Activated naive CD4-positive, alpha-beta T cell treated with anti-CD3 and anti-CD28 coated beads, Interleukin-2, amount 50 U/mL, for 16 hours (primary cell): Measurements from ENCODE around the gene ADARB1.

Experiments used
- DNase-seq: peaks from one replicate; pipeline ENCODE4 v3.0.0-alpha.2; 2020

The ADARB1 gene

DNA sequence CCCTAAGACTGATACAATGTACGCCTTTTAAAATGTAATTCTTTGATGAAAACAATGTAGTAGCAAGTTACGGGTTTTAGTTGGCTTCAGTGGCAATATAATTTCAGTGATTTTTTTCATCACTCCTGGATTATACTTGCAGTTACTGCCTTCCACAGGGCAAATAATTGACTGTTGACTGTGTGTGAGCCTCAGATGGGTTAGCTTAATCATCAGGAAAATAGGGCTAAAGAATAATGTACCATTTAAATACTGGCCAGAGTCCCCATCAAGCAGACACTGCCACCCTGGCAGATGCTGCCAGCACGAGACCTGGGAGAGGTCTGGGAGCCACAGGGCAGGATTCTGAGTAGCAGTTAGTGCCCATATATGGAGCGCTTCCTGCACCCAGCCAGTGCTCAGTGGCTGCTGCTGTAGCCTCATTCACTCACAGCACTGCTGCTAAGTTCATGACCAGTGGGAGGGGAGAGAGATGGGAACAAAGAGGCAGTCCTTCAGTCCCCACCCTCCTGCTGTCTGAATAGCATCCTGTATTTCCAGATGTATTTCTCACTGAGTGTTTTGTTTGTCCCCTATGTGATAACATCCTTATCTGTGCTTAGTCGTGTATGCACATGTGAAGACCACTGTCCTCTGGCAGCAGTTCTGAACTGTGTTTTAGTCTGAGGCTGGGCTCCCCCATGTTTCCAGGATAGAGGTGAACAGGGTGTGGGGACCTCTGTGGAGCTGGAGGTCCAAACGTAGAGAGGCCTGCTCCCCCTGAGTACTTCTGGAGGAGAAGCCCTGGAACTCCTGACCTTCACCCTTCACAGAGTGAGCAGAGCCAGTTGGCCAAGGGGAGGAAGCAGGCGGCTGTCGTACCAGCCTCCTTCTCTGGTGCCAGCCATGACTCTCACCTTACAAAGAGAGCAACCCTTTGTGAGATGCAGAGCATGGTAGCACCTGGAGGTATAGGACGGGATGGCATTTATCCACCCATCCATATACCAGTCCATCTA lies 80.4 kb downstream of the ADARB1 start:
- peak; percentile 25 for DNase-seq

- DNase-seq: no peak
These were observed 81.5 kb downstream of the ADARB1 start for GRCh38 chr21:45155910-45156309.

- DNase-seq: no peak
These were observed 82.1 kb downstream of the ADARB1 start for GRCh38 chr21:45156459-45156858.

DNA sequence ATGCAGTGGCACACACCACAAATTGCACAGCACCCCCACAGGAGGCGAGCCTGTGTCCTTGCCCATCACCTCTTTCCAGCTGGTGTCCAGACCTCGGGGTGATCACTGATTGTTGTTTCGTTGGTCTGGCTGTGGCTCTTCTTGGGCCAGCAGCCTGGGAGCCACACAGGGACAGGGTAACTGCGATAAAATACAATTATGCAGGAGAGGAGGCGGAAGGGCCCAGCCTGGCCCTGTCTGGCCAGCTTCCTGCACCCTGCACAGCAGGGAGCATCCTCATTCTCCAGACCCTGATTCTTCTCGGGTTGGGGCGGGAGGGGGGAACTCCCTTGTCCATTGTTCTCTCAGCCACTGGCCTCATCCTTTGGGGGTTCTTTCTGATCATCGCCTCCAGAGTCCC lies 83.6 kb downstream of the ADARB1 start:
- DNase-seq: no peak

DNA sequence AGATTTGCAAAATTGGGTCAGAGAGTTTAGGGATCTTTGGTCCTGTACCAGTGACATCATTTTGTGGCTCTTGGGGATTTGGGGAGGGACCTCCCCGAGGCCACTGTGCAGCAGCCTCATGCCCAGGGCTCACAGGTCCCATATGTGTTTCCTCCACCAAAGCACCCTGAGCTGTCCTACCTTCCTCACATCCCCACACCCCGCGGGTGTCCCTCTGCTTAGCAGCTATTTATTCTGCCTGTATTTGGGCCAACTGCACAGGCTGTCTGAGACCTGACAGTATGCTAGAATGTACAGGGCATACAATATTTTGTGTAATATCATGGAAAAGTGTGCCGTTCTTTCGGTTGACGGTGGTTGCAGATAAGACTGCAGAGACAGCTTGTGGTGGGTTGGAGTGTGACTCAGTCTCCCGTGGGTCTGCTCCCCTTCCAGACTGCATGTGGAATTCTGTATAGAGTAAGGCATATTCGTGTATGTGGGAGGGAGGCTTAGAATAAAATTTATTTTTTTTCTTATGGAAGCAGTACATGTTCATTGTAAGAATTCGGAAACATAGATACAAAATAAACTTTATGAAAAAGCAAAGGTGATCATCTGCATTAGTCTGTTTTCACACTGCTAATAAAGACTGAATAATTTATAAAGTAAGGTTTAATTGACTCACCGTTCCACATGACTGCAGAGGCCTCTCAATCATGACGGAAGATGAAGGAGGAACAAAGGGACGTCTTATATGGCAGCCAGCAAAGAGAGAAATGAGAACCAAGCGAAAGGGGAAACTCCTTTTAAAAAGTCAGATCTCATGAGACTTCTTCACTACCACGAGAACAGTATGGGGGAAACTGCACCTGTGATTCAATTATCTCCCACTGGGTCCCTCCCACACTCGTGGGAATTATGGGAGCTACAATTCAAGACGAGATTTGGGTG lies 84.4 kb downstream of the ADARB1 start:
- no peak for DNase-seq

DNA sequence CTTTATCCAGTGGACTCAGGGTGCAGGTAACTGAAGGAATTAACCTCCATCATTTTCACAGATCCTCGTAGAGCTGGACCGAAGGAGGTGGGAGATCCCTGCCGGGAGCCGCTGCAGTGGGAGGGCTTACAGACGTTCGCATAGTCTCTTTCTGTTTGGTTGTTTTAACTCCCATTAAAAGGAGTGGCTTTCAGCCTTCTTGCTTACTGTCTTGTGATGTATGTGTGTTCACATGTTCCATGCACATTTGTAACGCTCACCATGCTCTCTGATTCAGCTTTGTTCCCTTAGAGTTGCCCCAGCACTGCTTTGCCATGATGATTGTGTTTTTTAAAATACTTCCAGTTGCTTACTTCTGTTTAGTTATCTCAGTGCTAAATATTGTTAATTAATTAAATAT lies 85.8 kb downstream of the ADARB1 start:
- DNase-seq: no peak

DNA sequence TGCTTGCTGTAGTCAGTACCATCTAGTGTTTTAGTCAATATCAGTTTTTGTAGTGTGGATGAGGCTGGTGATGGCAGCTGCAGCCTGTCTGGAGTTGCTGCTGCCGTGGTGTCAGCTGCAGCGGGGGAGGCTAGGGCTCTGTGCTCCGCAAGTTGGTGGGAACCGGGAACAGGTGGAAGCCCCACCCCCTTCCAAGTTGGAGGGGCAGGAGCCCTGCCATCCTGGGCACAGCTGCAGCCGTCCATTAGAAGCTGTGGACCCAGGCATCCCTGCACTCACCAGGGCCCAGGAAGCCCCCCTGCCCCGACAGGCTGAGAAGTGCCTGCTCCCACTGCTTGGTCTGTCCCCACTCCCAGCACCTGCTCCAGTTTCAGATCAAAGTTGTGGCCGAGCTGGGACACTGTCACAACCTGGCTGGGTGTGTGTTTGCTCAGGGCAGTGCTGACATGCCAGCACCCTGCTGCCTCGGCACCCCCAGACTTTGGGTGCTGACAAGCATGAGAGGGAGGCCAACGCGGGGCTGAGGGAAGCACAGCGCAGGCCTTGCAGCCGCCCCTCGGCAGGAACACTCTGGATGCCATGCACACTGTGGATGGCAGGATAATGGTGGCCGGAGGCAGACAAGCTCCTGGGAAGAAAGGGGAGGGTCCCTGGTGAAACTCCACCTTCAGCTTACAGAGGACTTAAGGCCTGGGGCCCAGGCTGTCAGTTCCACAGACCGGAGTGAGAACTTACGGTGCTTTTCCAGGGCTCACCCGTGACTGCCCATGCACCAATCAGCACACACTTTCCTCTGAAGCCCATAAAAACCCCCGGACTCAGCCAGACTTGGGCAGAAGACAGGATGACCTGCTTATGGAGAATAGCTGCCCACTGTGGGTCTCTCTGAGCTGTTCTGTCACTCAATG lies 86.9 kb downstream of the ADARB1 start:
- no peak for DNase-seq

DNA sequence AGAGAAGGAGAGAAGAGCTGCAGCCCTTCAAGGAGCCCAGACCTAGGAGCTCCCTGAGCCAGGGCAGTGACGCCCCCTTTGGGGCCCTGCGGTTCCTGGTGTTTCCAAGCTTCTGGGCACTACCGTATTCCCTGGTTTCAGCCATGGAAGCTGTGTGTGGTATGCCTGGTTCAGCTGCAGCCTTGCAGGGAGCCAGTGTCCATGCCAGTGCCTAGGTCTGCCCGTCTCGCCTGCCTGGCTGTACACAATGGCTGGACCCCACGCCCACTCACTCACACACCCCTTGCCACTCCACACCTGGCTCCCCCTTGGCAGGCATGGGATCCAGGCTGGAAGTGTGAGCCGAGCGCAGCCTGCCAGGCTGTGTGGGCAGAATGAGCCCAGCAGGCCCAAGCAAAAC lies 87.7 kb downstream of the ADARB1 start:
- DNase-seq: no peak

DNA sequence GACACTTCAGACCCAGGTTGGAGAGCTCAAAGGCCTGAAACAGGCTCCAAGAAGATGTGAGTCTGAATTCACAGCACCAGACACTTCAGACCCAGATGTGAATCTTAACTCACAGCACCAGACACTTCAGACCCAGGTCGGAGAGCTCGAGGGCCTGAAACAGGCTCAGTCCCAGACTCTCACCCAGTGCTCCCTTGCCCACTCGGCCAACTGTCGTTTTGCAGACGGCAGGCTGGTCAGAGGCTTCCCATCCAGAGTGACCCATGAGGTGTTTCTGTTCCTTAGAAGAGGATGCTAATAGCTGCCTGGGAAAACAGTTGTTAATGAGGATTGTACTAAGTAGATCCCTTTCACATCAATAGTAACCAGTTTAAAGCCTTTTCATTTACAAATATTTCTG lies 88.4 kb downstream of the ADARB1 start:
- no peak for DNase-seq

- DNase-seq: no peak
These were observed 89.2 kb downstream of the ADARB1 start for GRCh38 chr21:45163413-45164123.

DNA sequence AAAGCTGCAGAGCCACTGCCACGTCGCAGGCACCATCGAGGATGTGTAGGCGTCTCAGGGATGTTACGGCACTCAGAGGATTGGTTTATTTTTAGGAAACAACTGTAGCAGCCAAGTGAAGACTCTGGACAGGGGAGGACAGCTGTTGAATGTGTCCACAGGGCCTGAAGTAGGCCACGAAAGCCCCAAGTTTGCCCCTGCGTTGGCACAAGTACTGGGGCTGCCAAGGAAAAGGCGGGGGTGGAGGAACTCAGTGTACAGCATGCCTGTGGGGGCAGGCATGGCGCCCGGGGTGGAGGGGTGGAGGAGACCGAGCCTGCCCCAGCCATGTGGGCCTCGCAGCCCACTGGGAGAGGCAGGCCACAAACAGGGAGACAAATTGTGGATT lies 89.7 kb downstream of the ADARB1 start:
- no peak for DNase-seq

DNA sequence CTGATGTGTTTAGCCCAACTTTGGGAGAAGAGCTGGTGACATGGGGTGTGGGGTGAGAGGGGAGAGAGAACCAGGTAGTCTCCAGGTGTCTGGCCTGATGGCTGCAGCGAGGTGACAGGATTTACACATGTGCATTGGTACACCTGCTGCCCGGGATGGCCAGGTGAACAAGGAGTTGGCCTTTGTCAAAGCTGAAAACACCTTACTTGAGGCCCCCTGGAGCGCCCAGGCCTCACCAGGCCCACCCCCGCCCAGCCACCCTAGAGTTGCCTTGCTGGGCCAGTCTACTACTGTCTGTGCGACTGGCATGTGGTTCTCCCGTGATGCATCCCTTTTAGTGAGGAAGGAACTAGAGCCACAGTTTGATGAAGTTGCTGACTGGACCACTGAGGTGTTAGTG lies 90.5 kb downstream of the ADARB1 start:
- no peak for DNase-seq

DNA sequence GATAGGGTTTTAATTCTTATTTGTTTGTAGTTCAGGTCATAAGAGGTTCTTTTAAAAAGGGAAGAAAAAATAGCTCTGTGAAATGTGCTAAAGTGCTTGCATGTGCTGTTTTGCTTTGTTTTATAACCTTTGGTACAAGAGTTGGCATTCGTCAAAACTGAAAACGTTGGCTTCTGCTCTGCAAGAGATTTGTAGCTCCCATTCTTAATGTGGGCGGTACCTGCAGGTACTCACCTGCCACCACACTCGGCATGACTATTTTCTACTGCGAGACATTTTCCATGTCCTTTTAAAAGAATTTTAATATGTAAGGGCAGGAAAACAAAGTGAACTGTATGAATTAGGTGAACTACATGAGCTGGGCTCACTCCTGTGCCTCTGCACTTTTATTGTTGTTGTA lies 92.6 kb downstream of the ADARB1 start:
- no peak for DNase-seq

- no peak for DNase-seq
These were observed 93.4 kb downstream of the ADARB1 start for GRCh38 chr21:45167796-45168222.

- DNase-seq: no peak
These were observed 94.1 kb downstream of the ADARB1 start for GRCh38 chr21:45168522-45168921.

- DNase-seq: no peak
These were observed 94.6 kb downstream of the ADARB1 start for GRCh38 chr21:45169001-45169400.

DNA sequence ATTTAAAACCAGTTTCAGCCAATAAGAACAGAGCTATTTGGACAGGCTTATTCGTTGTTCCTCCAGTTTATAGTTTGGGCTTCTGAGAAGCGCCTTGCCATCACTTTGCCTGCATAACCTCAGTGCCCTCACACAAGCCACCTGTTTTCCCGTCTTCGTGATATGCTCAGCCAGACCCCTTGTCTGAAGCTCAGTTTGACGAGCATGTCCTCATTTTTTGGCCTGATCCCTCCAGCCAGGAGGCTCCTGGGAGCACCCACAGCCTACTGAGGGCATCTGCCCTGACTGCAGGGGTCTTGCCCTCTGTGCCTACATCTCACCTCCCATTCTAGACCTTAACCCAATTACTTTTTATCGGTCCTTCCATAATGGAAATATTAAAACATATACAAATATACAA lies 95.3 kb downstream of the ADARB1 start:
- DNase-seq: no peak

- no peak for DNase-seq
These were observed 96.6 kb downstream of the ADARB1 start for GRCh38 chr21:45170987-45171386.

DNA sequence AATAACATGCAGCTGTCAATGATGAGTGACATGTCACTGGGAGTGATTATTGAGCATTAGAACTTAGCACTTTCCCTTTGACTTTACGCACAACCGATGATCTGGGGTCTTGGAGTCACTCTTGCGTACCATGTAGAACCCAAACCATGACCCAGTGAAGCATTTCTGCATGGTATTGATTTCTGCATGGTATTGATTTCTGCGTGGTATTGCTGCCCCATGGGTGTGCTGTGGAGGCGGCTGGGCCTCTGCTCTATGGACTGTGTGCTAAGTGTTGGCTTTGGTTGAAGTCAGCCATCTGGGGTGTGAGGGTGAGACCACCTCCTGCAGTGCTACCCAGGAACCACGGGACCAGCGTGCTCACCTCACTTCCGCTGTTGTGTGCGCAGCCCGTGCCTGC lies 98.0 kb downstream of the ADARB1 start:
- DNase-seq: no peak

- no peak for DNase-seq
These were observed 101.1 kb downstream of the ADARB1 start for GRCh38 chr21:45175326-45176095.

DNA sequence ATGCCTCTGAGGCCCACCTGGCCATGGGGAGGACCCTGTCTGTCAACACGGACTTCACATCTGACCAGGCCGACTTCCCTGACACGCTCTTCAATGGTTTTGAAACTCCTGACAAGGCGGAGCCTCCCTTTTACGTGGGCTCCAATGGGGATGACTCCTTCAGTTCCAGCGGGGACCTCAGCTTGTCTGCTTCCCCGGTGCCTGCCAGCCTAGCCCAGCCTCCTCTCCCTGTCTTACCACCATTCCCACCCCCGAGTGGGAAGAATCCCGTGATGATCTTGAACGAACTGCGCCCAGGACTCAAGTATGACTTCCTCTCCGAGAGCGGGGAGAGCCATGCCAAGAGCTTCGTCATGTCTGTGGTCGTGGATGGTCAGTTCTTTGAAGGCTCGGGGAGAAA lies 101.8 kb downstream of the ADARB1 start:
- no peak for DNase-seq
